MM.1S (cell line): ENCODE results near the gene MDK.

Experiments
- EZH2 ChIP-seq: fragments of 300-600 bp; sonication (generic); optimal IDR thresholded peaks from 2 replicates; pipeline ENCODE3; 2017; ENCODE audit warnings: low read depth, mild to moderate bottlenecking, antibody characterized with exemption, low read length, mixed read lengths
- TF ChIP-seq, protein P1 (sequence below): fragments of 300-600 bp; sonication (generic); IDR thresholded peaks from 2 replicates; pipeline ENCODE4 v1.5.1; 2016; ENCODE audit warnings: antibody characterized with exemption, low read length, mixed read lengths

GRCh38 chr11:46429717-46430116 is 48.2 kb downstream of the MDK start:
- TF ChIP-seq, protein P1, sequence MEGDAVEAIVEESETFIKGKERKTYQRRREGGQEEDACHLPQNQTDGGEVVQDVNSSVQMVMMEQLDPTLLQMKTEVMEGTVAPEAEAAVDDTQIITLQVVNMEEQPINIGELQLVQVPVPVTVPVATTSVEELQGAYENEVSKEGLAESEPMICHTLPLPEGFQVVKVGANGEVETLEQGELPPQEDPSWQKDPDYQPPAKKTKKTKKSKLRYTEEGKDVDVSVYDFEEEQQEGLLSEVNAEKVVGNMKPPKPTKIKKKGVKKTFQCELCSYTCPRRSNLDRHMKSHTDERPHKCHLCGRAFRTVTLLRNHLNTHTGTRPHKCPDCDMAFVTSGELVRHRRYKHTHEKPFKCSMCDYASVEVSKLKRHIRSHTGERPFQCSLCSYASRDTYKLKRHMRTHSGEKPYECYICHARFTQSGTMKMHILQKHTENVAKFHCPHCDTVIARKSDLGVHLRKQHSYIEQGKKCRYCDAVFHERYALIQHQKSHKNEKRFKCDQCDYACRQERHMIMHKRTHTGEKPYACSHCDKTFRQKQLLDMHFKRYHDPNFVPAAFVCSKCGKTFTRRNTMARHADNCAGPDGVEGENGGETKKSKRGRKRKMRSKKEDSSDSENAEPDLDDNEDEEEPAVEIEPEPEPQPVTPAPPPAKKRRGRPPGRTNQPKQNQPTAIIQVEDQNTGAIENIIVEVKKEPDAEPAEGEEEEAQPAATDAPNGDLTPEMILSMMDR, result no peak
- no peak for TF ChIP-seq EZH2
